ENCODE measurements around the gene ITGBL1. TPM values are rescaled to one million over a fixed set of nuclear protein-coding genes. Genes with fewer than 3 reads are reported as not detected.

ITGBL1 gene, protein sequence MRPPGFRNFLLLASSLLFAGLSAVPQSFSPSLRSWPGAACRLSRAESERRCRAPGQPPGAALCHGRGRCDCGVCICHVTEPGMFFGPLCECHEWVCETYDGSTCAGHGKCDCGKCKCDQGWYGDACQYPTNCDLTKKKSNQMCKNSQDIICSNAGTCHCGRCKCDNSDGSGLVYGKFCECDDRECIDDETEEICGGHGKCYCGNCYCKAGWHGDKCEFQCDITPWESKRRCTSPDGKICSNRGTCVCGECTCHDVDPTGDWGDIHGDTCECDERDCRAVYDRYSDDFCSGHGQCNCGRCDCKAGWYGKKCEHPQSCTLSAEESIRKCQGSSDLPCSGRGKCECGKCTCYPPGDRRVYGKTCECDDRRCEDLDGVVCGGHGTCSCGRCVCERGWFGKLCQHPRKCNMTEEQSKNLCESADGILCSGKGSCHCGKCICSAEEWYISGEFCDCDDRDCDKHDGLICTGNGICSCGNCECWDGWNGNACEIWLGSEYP
- total RNA-seq, result 9.5 TPM
- long read RNA-seq, partial matches to known transcripts, result 0 of 8 reads
- long read RNA-seq, other reads (novel, unspliced or antisense), result 5 of 8 reads

DNA sequence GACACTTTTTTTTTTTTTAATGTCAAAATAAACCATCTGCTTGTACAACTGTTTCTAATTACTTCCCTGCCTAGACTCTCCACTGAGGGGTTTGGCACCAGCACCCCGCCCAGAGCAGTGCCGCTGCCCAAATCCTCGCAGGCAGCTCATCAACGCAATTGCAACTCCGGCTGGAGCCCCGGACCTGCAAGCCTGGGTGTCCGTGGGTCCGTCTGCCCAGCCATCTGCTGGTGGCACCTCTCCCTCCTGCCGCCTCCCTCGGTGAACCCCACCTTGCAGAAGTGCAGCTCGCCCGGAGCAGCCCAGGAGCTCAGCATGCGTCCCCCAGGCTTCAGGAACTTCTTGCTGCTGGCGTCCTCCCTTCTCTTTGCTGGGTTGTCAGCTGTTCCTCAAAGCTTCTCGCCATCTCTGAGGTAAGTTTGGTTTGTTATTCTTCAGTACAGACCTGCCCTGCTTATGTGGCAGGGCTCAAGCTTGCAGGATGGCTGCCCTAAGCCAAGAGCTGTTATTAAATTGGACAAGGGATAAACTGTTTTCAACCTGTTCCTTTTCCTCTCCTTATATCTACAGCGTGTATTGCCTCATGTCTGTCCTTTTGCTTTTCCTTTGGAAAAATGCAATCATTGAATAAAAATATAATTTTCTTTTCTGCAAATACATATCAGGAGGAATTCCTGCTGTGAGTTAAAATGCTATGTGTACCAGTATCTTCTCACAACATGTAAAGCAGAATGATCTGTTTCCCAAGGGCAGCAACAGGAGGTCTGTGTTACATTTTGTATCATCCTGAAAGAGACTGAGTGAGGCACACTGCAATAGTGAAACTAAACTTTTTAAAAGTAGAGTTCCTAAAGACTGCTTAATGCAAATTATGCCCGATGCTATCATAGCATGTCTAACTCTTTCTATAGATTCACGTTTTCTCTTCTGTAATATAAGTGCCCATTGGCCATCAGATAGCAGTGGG, at the start of gene ITGBL1:
TSS of gene ITGBL1 (plus strand) at position 157 of the 967 bp plus-strand sequence. CDS start at position 316, 159 bp downstream.
- ATAC-seq (no peak), DNase-seq (no peak)
- TF ChIP-seq, protein P1, sequence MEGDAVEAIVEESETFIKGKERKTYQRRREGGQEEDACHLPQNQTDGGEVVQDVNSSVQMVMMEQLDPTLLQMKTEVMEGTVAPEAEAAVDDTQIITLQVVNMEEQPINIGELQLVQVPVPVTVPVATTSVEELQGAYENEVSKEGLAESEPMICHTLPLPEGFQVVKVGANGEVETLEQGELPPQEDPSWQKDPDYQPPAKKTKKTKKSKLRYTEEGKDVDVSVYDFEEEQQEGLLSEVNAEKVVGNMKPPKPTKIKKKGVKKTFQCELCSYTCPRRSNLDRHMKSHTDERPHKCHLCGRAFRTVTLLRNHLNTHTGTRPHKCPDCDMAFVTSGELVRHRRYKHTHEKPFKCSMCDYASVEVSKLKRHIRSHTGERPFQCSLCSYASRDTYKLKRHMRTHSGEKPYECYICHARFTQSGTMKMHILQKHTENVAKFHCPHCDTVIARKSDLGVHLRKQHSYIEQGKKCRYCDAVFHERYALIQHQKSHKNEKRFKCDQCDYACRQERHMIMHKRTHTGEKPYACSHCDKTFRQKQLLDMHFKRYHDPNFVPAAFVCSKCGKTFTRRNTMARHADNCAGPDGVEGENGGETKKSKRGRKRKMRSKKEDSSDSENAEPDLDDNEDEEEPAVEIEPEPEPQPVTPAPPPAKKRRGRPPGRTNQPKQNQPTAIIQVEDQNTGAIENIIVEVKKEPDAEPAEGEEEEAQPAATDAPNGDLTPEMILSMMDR (IDR thresholded peaks at IDR 0.05), result no peak
- no peaks in the 10 kb centered on the region for H3K27me3 ChIP-seq (ENCODE audit: low read depth)
- H3K36me3 ChIP-seq, result no peaks in the 10 kb centered on the region
- peaks cover 4% of the 10 kb centered on the region for H3K4me1 ChIP-seq
- intact Hi-C loops (cut with DNase I), result no loop called here
- H3K4me3 ChIP-seq, result peak within 1 kb of the TSS; percentile 52
- peak within 1 kb of the TSS; percentile 34 for H3K27ac ChIP-seq
- H3K9me3 ChIP-seq, result no peaks in the 10 kb centered on the region

DNA sequence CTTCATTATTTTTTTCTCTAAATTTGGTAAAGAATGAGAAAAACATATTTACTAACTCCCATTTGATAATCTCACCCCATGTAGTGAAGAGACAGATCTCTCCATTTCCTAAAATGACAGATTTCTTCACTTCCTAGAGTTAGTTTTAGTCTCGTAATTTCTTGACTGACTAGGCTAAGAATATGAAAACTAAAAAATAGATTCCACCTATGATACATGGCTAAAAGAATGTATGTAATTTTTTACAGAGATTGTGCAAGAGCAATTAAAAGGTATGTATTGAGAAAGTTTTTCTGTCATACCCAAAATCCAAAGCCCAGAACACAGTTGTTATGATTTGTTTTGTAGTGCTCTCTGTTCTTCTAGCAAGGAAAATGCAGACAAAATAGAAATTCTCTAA, 45.7 kb upstream of the ITGBL1 start:
- intact Hi-C loops (cut with DNase I), result no loop called here
- H3K9me3 ChIP-seq, result no peaks in the 10 kb centered on the region
- H3K27me3 ChIP-seq (ENCODE audit: low read depth), result no peaks in the 10 kb centered on the region
- no peaks in the 10 kb centered on the region for H3K36me3 ChIP-seq
- H3K4me1 ChIP-seq, result no peaks in the 10 kb centered on the region
- no peak overlapping the region for H3K27ac ChIP-seq
- DNase-seq (no peak), ATAC-seq (no peak)
- H3K4me3 ChIP-seq, result no peak overlapping the region
- TF ChIP-seq, protein P1 (IDR thresholded peaks at IDR 0.05), result no peak

- no peak for DNase-seq
- H3K4me1 ChIP-seq, result no peaks in the 10 kb centered on the region
- intact Hi-C loops (cut with DNase I), result no loop called here
- TF ChIP-seq, protein P1 (IDR thresholded peaks at IDR 0.05), result no peak
- no peaks in the 10 kb centered on the region for H3K27me3 ChIP-seq (ENCODE audit: low read depth)
- ATAC-seq, result no peak
- no peak overlapping the region for H3K27ac ChIP-seq
- no peak overlapping the region for H3K4me3 ChIP-seq
- H3K36me3 ChIP-seq, result no peaks in the 10 kb centered on the region
- no peaks in the 10 kb centered on the region for H3K9me3 ChIP-seq
Measured at GRCh38 chr13:101408154-101408553, 44.3 kb upstream of the ITGBL1 start.

DNA sequence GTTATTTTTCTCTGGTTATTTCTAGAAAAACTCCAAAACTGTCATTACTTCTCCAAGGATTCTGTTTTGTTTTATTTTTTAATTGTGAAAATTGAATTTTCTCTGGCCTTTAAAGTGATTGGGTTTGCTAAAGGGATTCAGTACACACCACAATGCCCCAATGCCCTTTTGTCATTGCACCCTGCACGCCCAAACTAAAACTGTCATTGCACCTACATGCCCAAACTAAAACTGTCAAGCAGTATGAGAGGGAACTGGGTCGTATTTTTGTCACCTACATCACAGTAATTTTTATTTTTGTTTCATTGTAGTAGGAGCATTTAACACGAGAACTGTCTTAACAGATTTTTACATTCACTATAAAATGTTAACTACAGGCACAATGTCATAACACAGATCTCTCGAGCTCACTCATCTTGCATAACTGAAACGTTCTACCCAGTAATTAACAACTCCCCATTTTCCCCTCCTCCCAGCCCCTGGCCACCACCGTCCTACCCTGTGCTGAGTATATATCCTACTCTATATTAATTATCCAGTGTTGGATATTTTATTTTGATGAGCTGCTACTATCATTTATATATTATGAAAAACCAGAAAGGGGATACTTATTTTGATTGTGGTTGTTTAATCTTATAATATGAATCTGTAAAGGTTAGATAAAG, 43.4 kb upstream of the ITGBL1 start:
- TF ChIP-seq, protein P1 (IDR thresholded peaks at IDR 0.05), result no peak
- intact Hi-C loops (cut with DNase I), result no loop called here
- H3K4me3 ChIP-seq, result no peak overlapping the region
- peaks cover 4% of the 10 kb centered on the region for H3K27me3 ChIP-seq (ENCODE audit: low read depth)
- no peaks in the 10 kb centered on the region for H3K36me3 ChIP-seq
- DNase-seq (no peak), ATAC-seq (no peak)
- H3K4me1 ChIP-seq, result no peaks in the 10 kb centered on the region
- H3K9me3 ChIP-seq, result no peaks in the 10 kb centered on the region
- H3K27ac ChIP-seq, result no peak overlapping the region

- peaks cover 20% of the 10 kb centered on the region for H3K27me3 ChIP-seq (ENCODE audit: low read depth)
- TF ChIP-seq, protein P1 (IDR thresholded peaks at IDR 0.05), result no peak
- intact Hi-C loops (cut with DNase I), result no loop called here
- H3K4me1 ChIP-seq, result no peaks in the 10 kb centered on the region
- H3K27ac ChIP-seq, result no peak overlapping the region
- ATAC-seq (no peak), DNase-seq (no peak)
- H3K4me3 ChIP-seq, result no peak overlapping the region
- no peaks in the 10 kb centered on the region for H3K36me3 ChIP-seq
- no peaks in the 10 kb centered on the region for H3K9me3 ChIP-seq
Measured at GRCh38 chr13:101412076-101412475, 40.4 kb upstream of the ITGBL1 start.
